ENCODE measurements around the gene PRDM16. TPM values are rescaled to one million over a fixed set of nuclear protein-coding genes. Genes with fewer than 3 reads are reported as not detected.
A peak's percentile ranks its signal among the peaks of the same experiment; 100 is the strongest.

Gene PRDM16
- total RNA-seq, 4 donors from 2014 or later = 5.9 to 41.7 (median 11.2) TPM

- H3K27ac ChIP-seq = peak overlapping the region in 2 of 4 donors; percentile 50 to 54
- no peaks in the 10 kb centered on the region for H3K27me3 ChIP-seq
- H3K4me3 ChIP-seq = no peak overlapping the region
- no peaks in the 10 kb centered on the region for H3K9me3 ChIP-seq
- peaks cover 0 to 43% (median 0%) of the 10 kb centered on the region in 3 donors for H3K36me3 ChIP-seq
- 62 to 74% methylated on average over 22 of the region's 22 CpGs for WGBS, 2 donors
- peaks cover 0 to 19% (median 4%) of the 10 kb centered on the region in 4 donors for H3K4me1 ChIP-seq
- no peak for TF ChIP-seq EP300 (IDR thresholded peaks at IDR 0.05)
- TF ChIP-seq POLR2A (IDR thresholded peaks at IDR 0.05) = no peak
- TF ChIP-seq CTCF (IDR thresholded peaks at IDR 0.05) = no peak
- no peak for DNase-seq (ENCODE audit: low spot score in 2 of 2)
Observed at GRCh38 chr1:3430820-3431219, 361.8 kb downstream of the PRDM16 start.

- no peak overlapping the region for H3K4me3 ChIP-seq
- peaks cover 0 to 42% (median 0%) of the 10 kb centered on the region in 3 donors for H3K36me3 ChIP-seq
- 40 to 60% methylated on average over 1 to 8 of the region's 12 CpGs for WGBS, 2 donors
- no peaks in the 10 kb centered on the region for H3K9me3 ChIP-seq
- TF ChIP-seq POLR2A (IDR thresholded peaks at IDR 0.05) (no peak), CTCF (IDR thresholded peaks at IDR 0.05) (peak in 1 of 5 experiments; percentile 18)
- DNase-seq (ENCODE audit: low spot score in 2 of 2) = no peak
- H3K27ac ChIP-seq = peak overlapping the region in 3 of 4 donors; percentile 30 to 54 (median 50)
- no peaks in the 10 kb centered on the region for H3K27me3 ChIP-seq
- H3K4me1 ChIP-seq = peaks cover 0 to 19% (median 4%) of the 10 kb centered on the region in 4 donors
Observed at GRCh38 chr1:3431266-3431665, 362.3 kb downstream of the PRDM16 start.

- H3K27me3 ChIP-seq = no peaks in the 10 kb centered on the region
- peak overlapping the region in 2 of 4 donors; percentile 30 to 54 for H3K27ac ChIP-seq
- H3K4me3 ChIP-seq = no peak overlapping the region
- DNase-seq (ENCODE audit: low spot score in 2 of 2) = no peak
- no peaks in the 10 kb centered on the region for H3K9me3 ChIP-seq
- no peak for TF ChIP-seq CTCF (IDR thresholded peaks at IDR 0.05)
- TF ChIP-seq POLR2A (IDR thresholded peaks at IDR 0.05) = no peak
- no peak for TF ChIP-seq EP300 (IDR thresholded peaks at IDR 0.05)
- peaks cover 0 to 19% (median 4%) of the 10 kb centered on the region in 4 donors for H3K4me1 ChIP-seq
- H3K36me3 ChIP-seq = peaks cover 0 to 38% (median 0%) of the 10 kb centered on the region in 3 donors
- 77 to 81% methylated on average over 17 of the region's 17 CpGs for WGBS, 2 donors
Observed at GRCh38 chr1:3431686-3432085, 362.7 kb downstream of the PRDM16 start.

- Histone ChIP-seq H3K27ac (peak overlapping the region in 1 of 4 donors; percentile 1), H3K4me1 (peaks cover 0 to 19% (median 4%) of the 10 kb centered on the region in 4 donors), H3K27me3 (no peaks in the 10 kb centered on the region), H3K36me3 (peaks cover 0 to 32% (median 0%) of the 10 kb centered on the region in 3 donors), H3K9me3 (peaks cover 0 to 4% (median 0%) of the 10 kb centered on the region in 4 donors), H3K4me3 (no peak overlapping the region)
- no peak for TF ChIP-seq CTCF (IDR thresholded peaks at IDR 0.05)
- TF ChIP-seq POLR2A (IDR thresholded peaks at IDR 0.05) = no peak
- no peak for TF ChIP-seq EP300 (IDR thresholded peaks at IDR 0.05)
- no peak for DNase-seq (ENCODE audit: low spot score in 2 of 2)
- 65 to 69% methylated on average over 9 to 12 of the region's 15 CpGs for WGBS, 2 donors
Observed at GRCh38 chr1:3432306-3432705, 363.3 kb downstream of the PRDM16 start.

- DNase-seq (ENCODE audit: low spot score in 2 of 2) = no peak
- Histone ChIP-seq H3K27me3 (no peaks in the 10 kb centered on the region), H3K4me1 (peaks cover 0 to 19% (median 4%) of the 10 kb centered on the region in 4 donors), H3K4me3 (no peak overlapping the region), H3K9me3 (peaks cover 0 to 4% (median 0%) of the 10 kb centered on the region in 4 donors), H3K27ac (no peak overlapping the region), H3K36me3 (peaks cover 0 to 26% (median 0%) of the 10 kb centered on the region in 3 donors)
- 83 to 84% methylated on average over 12 to 14 of the region's 14 CpGs for WGBS, 2 donors
- no peak for TF ChIP-seq CTCF (IDR thresholded peaks at IDR 0.05)
- TF ChIP-seq EP300 (IDR thresholded peaks at IDR 0.05) = no peak
- no peak for TF ChIP-seq POLR2A (IDR thresholded peaks at IDR 0.05)
Observed at GRCh38 chr1:3433076-3433475, 364.1 kb downstream of the PRDM16 start.
